8988T (cell line): Measurements from ENCODE around the gene CNTN1.

Source experiments
- DNase-seq: peaks from one replicate; pipeline ENCODE4 v3.0.0; 2011

Gene CNTN1

DNA sequence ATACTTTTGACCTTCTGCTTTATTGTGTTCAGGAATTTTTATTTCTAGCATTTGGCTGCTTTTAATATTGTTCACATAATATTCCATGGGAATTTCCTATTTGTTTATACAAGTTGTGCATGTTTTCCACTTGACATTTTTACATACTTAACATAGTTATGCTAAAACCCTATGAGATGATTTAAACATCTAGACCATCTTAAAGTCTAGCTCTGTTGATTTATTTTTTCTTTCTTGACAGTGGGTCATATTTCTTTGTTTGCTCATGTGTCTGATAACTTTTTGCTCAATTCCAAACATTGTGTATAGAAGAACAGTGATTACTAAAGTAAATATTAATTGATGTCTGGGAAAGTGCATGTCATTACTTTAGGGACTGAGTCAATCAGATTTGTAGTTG is 293.8 kb downstream of the CNTN1 start:
- no peak for DNase-seq

DNA sequence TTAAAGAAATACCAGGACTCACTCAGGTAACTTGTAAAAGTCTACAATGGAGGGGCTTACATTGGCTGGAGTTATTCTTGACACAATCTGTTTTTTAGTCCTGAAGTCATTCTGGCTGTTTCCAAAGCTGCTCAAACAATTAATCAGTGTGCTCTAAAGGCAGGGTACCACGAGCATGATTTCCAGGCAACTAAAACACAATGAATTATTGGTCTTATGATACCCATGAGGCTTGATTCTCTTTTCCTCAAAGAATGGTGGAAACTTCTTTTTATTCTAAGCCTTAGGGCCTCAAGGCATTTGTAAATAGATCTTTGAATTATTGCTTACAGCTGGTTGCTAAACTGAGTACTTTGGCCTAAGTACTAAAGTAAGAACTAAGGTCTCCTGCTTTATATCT is 296.1 kb downstream of the CNTN1 start:
- DNase-seq: no peak

DNA sequence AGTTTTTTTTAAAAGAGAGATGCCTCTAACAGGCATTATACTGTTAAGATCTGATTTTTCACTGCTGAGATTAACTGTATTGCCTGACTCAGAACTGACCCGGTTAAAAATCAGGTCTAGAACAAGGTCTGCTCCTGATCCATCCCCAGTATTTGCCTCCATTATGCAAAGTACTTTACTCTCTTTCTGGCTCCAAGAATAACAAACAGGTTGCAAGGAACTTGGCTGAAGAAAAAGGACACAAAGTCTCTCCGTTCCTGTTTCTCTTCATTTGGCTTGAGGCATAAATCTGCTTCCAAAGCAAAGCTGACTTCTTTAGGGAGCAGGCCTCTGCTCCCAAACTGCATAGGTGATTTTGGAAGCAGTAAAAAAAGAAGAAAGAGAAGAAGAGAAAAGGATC is 296.6 kb downstream of the CNTN1 start:
- DNase-seq: no peak

DNA sequence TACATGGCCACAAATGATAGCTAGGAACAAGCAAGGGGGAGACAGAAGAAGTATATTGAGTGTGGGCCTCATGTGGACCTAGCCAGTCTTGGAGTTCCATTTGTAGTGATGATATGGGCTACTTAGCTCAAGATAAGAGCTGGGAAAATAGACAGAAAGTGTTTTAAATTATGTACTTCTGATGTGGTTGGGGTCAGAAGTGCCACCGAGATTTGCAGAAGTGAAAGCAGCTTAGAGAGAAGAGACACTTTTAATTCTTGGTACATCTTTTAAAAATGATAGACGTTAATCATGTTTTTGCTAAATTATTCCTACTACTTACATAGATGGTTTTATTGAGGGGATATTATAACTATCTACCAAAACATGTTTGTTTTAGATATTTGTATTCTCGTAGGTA is 297.5 kb downstream of the CNTN1 start:
- DNase-seq: no peak

DNA sequence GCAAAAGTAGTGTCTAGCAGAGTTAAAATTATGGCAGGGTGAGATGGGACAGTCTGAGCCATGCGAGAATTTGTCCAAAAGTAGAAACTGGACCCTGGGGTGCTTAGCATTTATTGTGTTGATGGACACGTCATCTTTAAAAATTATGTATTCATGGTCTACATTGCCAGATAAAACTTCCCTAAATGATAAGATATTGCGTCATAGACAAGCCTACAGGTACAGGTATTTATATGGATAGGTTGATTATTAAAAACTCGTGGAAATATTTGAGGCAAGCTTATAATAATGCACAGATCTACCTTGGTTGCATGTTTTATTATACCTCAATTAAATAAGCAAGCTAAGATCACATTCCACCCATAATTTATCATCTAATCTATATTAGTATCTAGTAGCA is 299.9 kb downstream of the CNTN1 start:
- DNase-seq: no peak

DNA sequence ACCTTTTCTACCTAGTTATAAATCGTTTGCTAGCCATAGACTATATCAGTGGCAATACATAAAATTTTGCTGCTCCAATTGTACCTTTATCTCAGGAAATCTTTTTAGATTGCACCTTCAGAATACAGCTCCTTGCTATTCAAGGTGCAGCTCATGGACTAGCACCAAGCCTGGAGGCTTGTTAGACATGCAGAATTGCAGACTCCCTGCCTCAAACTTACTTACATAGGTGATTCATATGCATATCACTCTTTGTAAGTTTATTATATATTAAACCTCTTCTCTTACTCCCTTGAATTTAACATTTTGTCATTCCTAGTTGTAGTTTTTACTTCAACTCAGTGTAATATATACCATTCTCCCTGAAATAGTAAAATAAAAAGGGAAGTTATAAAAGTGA is 300.4 kb downstream of the CNTN1 start:
- no peak for DNase-seq

DNA sequence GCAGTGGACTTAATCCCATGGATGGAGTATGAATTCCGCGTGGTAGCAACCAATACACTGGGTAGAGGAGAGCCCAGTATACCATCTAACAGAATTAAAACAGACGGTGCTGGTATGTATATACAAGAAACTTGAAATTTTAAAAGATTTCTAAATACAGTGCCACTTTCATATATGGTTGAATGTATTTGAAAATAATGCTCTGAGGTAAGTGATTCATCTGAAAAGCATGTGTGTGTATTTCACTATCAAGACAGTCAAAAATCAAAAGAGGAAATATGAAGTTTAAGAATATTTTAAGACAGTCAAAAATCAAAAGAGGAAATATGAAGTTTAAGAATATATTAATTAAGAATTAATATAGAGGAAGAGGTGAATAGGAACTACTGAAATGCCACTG is 300.9 kb downstream of the CNTN1 start:
- DNase-seq: no peak

DNA sequence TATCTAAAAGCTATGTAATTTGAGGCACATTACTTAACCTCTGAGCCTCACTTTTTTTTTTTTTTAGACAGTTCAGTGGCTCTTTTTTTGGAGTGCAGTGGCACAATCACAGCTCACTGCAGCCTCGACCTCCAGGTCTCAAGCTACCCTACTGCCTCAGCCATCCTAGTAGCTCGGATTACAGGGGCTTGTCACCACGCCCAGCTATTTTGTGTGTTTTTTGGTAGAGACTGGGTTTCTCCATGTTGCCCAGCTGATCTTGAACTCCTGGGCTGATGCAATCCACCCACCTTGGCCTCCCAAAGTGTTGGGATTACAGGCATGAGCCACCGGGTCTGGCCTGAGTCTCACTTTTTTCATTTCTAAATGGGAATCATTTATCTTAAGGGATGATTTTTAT is 303.9 kb downstream of the CNTN1 start:
- DNase-seq: no peak

DNA sequence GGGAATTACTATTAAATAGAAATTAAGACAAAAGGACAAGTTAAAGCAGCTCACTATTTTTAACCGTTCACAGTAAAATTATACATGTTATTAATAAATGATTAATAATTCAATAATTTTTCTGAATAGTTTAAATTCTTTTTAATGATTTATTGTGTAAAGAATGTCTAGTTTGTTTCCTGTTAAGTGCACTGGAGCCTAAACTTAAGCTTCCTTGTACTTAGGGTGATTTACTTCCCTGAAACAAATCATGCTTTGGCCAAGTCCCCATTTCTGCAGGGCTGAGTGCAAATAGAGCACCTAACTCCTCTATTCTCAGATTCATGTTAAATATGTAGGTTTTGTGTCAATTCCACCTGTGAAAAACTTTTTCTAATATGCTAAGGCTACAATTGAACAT is 307.0 kb downstream of the CNTN1 start:
- DNase-seq: no peak

DNA sequence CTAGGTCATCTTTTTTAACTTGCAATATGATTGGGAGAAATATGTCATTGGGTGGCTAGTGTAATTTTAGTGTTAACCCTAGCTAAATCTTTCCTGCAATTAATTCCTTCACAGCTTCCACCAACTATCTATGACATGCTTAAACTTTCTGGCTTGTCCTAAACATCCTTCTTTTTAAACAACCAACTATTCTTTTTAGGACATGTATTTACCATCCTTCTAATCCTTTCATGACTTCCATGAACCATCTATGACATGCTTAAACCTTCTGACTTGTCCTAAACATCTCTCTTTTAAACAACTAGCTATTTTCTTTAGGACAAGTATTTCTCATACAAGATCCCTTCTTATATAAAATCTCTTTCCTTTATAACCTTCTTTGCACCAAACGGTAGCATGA is 316.2 kb downstream of the CNTN1 start:
- DNase-seq: no peak

DNA sequence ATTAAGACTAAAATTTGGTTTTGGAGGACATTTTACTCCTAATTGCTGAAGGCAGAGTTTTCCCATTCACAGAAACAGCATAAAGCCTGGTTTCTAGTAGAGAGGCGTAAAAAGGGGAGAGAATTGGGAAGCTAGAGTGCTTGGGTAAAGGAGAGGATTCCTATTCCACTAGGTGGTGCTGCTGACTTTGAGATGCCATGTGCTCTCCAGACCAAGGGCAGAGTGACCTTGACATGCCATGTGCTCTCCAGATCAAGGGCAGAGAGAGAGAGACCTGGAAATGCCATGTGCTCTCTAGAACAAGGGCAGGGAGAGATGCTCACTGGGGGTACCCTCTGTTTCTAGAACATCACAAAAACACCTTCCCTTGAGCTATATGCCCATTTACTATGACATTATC is 319.7 kb downstream of the CNTN1 start:
- DNase-seq: no peak

DNA sequence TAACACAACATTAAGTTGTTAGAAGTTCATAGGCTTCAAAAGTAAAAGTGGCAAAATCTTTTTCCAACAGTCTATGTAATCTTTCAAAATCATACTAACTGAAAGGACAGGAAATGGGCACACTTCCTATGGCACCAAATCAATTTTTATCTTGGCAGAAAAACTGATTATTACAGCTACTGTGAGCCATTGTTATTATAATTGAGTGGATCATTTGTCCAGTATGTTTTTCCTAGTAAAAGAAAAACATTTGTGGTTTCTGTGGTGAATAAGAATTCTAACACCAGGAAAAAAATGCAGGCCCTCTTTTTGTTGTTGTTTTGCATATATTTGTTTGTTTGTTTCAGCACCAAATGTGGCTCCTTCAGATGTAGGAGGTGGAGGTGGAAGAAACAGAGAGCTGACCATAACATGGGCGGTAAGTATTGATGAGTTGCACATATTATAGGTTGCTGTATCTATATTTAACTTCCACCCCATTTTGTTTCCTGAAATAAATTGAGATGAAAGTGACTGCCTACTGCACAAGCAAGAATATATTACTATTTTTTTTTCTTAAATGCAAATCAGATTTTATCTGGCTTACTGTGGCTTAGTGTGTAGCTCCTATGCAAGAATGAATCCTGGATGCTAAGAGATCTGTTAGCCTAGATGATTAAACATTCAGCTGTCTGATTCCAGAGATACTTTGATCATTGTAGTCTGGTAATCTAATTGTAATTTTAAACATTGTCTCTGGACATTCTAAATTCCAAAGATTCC is 321.8 kb downstream of the CNTN1 start:
- DNase-seq: no peak

DNA sequence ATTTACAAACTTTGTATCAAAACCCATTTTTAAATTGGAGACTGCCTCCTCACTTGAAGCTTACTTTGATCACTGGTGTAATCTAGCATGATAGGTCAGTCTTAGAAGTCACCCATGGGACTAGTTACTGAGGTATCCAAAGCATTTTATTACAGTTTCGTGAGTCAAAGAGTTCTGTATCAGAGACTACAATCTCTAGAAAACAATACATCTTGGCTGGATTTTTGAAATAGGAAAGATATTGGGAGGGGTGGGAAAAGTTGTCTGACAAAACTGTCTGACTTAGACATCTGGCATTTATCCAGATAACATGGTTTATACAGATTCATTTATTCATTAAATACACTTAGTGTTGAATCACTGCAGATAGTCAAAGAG is 322.4 kb downstream of the CNTN1 start:
- DNase-seq: no peak

DNA sequence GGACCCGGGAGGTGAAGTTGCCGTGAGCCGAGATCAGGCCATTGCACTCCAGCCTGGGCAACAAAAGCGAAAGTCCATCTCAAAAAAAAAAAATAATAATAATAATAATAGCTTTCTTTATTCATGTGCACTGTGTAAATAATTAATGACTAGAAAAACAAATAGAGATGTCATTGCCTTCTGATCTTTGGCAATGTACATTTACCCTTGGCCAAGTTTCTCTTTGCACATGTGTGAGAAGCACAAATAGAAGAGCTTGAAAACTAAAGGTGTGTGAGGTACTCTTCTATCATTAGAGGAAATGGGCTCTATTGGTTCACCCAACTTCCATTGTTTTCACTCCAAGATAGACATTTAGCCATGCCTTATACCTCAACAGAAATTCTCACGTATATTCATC is 325.8 kb downstream of the CNTN1 start:
- DNase-seq: no peak

DNA sequence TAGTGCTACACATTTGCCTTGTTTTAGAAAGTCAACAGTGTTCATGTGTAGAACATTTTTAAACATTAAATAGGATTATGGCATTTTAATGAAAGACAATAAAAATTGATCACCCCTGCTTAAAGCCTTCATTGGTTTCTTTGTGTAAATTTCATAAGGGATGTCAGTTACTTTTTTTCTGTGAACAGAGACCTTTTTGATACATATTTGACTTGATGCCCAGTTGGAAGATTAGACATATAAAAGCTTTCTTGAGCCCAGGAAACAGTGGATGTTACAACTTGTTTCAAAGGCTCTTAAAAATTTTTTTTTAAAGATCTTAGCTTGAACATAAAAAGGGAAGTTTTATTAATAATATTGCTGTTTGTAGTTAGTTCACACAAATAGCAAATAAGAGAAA is 327.2 kb downstream of the CNTN1 start:
- no peak for DNase-seq

DNA sequence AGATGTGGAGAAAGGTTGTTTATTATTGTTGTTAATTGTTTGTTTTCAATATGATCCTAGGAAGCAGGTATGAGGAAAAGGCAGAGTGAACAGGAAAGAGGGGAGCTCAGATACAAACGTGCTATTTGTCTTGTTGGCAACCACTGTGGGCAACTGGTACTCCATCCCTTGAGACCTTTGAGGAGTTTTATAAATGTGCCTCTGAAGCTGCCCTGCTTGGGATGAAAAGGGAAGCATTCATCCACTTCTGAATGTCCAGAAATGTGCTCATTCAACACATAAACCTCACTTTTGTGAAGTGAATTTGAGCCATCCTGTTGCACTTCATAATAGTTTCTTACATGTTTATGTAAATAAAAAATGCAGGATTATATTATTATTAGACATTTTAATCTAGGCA is 331.6 kb downstream of the CNTN1 start:
- no peak for DNase-seq

DNA sequence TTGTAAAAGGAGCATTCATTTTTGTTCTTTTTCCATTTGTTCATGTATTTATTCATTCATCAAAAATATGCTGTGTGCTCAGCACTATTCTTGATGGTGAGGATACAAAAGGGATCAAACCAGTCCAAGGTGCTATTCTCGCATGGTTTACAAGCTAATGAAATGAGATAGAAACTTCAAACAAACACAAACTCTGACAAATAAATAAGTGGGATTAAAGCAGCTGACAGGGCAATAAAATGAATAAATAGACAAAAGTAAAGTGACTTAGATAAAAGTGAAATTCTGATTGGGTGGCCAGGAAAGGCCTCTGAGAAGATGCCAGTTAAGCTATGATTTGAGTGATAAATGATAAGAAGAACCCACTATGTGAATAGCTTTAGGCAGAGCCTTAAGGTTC is 333.9 kb downstream of the CNTN1 start:
- DNase-seq: no peak

DNA sequence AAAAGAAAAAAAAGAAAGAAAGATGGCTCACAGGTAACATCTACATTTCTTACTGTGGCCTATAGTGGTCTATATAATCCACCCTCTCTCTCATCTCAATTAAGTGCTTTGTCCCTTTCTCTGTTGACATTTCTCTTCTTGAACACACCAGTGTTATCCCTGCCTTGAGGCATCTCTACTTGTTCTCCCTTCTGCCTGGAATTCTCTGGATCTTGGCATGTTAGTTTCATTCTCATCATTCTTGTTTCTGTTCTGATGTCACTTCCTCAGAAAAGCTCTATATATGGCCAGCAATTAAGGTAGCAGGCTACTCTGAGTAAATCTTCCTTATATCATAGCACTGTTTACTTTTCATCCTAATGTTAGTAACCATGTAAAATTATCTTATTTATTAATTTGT is 340.1 kb downstream of the CNTN1 start:
- DNase-seq: no peak

DNA sequence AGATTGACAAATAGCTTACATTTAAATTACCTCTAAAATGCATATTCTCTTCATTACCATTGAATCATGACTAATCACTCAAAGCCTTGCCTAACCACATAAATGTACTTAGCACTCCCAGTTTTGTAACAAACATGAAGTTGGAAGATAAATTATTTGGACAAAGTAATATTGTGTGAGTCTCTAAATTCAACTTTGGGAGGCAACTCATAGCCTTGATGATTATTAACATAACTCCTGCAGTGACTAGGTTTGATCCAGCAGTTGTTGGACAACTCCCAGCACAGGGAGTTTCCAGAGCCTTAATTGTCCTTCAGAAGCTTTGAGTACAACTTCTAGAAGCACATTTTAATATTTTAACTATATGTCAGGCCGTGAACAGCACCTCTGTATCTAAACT is 342.4 kb downstream of the CNTN1 start:
- DNase-seq: no peak

DNA sequence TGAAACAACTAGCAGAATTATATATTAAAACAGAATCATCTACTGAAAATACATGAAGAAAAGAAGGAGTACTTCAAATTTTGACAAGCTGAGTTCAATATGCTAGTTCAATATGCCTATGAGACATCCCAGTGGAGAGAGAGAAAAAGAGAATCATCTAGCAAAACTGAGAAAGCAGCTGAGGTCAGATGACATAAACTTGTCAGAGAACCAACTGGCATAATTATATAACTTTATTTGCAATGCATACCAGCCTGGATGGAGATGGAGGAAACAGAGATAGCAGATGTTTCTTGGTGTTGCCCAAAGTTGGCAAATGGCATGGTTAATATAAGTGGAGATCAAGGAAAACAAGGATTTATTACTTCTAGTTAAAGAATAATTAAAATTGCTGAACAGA is 347.2 kb downstream of the CNTN1 start:
- no peak for DNase-seq

DNA sequence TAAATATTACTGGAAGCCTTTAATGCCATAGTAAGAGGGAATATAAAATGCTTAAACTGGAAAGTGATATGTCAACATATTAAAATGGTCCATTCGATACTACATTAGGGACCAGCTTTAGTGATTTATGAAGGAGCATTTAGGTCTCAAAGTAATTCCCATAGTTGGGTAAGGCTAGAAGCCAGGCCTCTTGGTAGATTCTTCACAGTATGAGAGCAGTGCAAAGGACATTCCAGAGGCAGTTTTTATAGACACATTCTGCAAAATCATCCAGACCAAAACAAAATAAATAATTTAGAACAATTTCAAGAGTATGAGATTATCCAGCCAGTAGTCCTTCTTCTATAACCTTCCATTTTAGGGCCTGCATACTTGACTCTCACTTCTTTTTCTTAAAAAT is 353.3 kb downstream of the CNTN1 start:
- DNase-seq: no peak

DNA sequence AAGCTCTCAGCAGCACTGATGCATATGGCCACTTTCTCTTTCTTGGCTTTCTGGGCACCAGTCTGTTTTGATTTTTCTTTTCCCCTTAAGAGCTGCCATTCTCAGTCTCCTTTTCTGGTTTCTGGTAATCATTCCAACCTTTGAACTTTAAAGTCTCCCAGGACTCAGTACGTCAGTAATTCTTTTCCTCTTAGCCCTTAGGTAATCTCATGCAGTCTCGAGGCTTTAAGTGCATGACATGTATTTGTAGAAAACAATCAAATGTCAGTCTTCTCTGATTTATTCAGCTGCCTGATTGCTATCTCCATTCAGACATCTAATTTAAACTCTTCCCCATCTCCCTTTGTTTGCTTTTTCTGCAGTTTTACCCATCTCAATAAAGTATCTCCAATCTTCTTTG is 356.8 kb downstream of the CNTN1 start:
- no peak for DNase-seq

DNA sequence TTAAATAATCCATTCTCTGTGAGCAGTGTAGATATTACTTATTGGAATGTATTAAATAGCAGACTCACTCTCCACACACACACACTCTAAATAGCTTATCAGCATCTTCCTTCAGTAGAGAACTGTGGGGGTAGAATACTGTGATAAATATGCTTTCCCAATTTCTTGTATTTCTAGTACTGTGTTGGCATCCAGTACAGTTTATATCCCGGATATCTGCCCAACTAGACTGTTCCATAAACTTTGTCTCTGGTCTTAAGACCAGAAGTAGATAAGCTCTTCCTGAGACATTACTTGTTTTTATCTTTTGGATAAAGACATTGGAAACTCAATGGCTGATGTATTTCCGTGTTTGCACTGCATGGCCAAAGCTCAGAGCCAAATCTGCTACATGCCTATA is 359.7 kb downstream of the CNTN1 start:
- DNase-seq: no peak

DNA sequence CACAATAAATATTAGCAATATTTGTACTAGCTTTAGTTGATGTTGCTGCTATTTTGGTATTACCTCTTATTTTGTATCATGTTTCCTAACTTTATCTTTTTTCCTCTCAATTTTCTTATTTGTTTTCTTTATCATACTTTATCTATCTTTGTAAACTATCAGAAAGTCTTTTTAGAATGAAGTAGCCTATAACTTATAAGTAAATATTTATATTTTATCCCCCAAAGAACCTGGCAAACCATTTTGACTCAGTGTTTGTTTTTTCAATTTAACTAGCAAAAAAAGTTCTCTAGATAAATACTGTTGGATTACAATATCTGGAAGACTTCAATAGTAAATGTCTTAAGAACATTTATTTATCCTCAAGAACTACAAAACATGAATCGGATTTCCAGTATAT is 360.2 kb downstream of the CNTN1 start:
- no peak for DNase-seq

DNA sequence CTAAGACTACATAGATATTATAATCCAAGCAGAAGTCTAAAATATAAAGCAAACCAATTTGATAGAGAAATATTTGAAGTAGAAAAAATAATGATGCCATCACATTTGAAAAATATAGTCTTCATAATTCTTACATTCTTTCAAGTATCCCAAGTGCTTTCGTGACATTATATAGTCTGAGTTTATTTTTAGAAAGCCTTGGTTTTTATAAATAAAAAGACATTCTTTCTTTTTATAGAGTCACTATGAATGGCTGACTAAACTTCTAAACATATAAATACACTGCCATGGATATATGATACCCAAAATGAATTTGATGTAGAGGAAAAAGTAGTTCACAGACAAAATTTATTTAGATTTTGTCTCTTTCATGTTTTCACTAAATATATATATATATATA is 360.8 kb downstream of the CNTN1 start:
- DNase-seq: no peak
